OCI-LY7 (cell line): ENCODE results near the gene TMEM164. TPM values are rescaled to one million over a fixed set of nuclear protein-coding genes. Genes with fewer than 3 reads are reported as not detected.

ENCODE experiments used
- BruUV-seq: library from RNA; stranded (reverse); fragments of 400-500 nt; replicated peaks from 2 replicates; lab custom pipeline; 2021; lab: Mats Ljungman, UMichigan
- CTCF ChIA-PET: fragments of 300-600 bp; sonication (Branson Sonifier 250); formaldehyde crosslinking; loops from one replicate; lab custom pipeline; 2022; ENCODE audit warnings: antibody characterized with exemption; ENCODE audit not compliant: unreplicated experiment; lab: Charles Lee
- POLR2A ChIA-PET: fragments of 300-600 bp; sonication (Branson Sonifier 250); formaldehyde crosslinking; loops from one replicate; lab custom pipeline; 2022; ENCODE audit warnings: antibody characterized with exemption; lab: Charles Lee
- DNase-seq: peaks from one replicate; pipeline ENCODE4 v3.0.0-alpha.2; 2015; ENCODE audit warnings: low spot score
- H2AFZ ChIP-seq: fragments of 200-600 bp; sonication (generic), shearing (Covaris generic); 2 replicates; pipeline ENCODE4 v1.6.1; 2014; ENCODE audit warnings: mild to moderate bottlenecking, antibody characterized with exemption, low read length, moderate library complexity
- H3K27ac ChIP-seq: fragments of 200-600 bp; sonication (generic); 2 replicates; pipeline ENCODE4 v1.5.1; 2014; ENCODE audit warnings: mixed run types, low read depth, mild to moderate bottlenecking, moderate library complexity, low read length, inconsistent platforms; ENCODE audit not compliant: poor library complexity, severe bottlenecking
- H3K36me3 ChIP-seq: fragments of 200-600 bp; sonication (generic); 2 replicates; pipeline ENCODE4 v1.6.1; 2014; ENCODE audit warnings: mild to moderate bottlenecking, antibody characterized with exemption, low read length, moderate library complexity, mixed read lengths; ENCODE audit not compliant: insufficient read depth
- H3K4me1 ChIP-seq: fragments of 200-600 bp; sonication (generic); 2 replicates; pipeline ENCODE4 v1.5.1; 2014; ENCODE audit warnings: mild to moderate bottlenecking, low read length; ENCODE audit not compliant: insufficient read depth, poor library complexity, severe bottlenecking
- H3K4me2 ChIP-seq: fragments of 200-600 bp; sonication (generic); 2 replicates; pipeline ENCODE4 v1.6.1; 2014; ENCODE audit warnings: mild to moderate bottlenecking, low read length
- H3K4me3 ChIP-seq: fragments of 200-600 bp; sonication (generic); 2 replicates; pipeline ENCODE4 v1.5.1; 2014; ENCODE audit warnings: mild to moderate bottlenecking, low read depth, low read length; ENCODE audit not compliant: poor library complexity, severe bottlenecking
- H3K79me2 ChIP-seq: fragments of 200-600 bp; sonication (generic); 2 replicates; pipeline ENCODE4 v1.6.1; 2016; ENCODE audit warnings: low read depth, mild to moderate bottlenecking, low read length, moderate library complexity, mixed read lengths; ENCODE audit not compliant: insufficient read depth
- H3K9me2 ChIP-seq: fragments of 200-600 bp; sonication (generic); 2 replicates; pipeline ENCODE4 v1.6.1; 2016; ENCODE audit warnings: mild to moderate bottlenecking, low read length, mixed read lengths; ENCODE audit not compliant: insufficient read depth
- H3K9me3 ChIP-seq: fragments of 200-600 bp; sonication (generic); 2 replicates; pipeline ENCODE4 v1.6.1; 2014; ENCODE audit warnings: mild to moderate bottlenecking, mixed run types, low read length, mixed read lengths
- H4K20me1 ChIP-seq: fragments of 200-600 bp; sonication (generic); 2 replicates; pipeline ENCODE4 v1.6.1; 2014; ENCODE audit warnings: mild to moderate bottlenecking, antibody characterized with exemption, low read length, moderate library complexity, mixed read lengths; ENCODE audit not compliant: insufficient read depth
- EZH2phosphoT487 ChIP-seq: fragments of 200-600 bp; sonication (generic); IDR thresholded peaks from 2 replicates; pipeline ENCODE4 v1.6.1; 2018; ENCODE audit warnings: low read depth, borderline replicate concordance, mild to moderate bottlenecking, mixed run types, antibody characterized with exemption, low read length, moderate library complexity, mixed read lengths
- intact Hi-C: fragments of 100-400 bp; cut with micrococcal nuclease; formaldehyde crosslinking; loops from one replicate; pipeline ENCODE4 v1.10.0; 2022; ENCODE audit not compliant: unreplicated experiment
- total RNA-seq, 2 experiments: library from RNA; depleted of rRNA in 1 of 2; stranded (reverse); fragments of >200 nt in 1 of 2; shearing (Covaris generic) in 1 of 2; gene quantifications; 2 replicates each; pipeline ENCODE4 v1.2.3, GENCODE V29; 2014 to 2022
- TF ChIP-seq, protein P1 (sequence below): fragments of 200-600 bp; sonication (generic); conservative IDR thresholded peaks from 2 replicates; pipeline ENCODE4 v1.5.1; 2014; ENCODE audit warnings: mild to moderate bottlenecking, antibody characterized with exemption, low read length, moderate library complexity, mixed read lengths

Gene TMEM164
- total RNA-seq, 2 experiments from 2014 or later: 7.2 to 11.1 TPM

DNA sequence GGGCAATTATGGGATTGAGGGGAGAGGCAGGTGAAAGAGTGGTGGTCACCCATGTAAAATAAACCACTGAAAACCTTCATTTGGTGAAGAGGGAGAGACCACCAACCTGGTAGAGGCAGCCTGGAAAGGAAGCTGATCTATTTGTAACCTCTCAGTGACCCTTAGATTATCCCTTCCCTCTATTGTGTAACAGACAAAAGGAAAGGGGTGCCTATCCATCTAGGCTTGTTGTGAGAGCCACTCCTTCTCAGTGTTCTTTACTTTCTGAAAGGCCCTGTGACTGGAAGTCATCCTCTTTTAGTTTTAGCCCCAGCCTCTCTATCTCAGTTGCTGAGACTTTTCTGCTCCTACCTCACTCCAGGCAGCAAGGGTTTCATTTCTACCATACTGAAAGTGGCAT, 142.4 kb downstream of the TMEM164 start:
- H3K27ac ChIP-seq: no peak overlapping the region
- no peak overlapping the region for H3K4me2 ChIP-seq
- H3K9me2 ChIP-seq: no peaks in the 10 kb centered on the region
- no peak for TF ChIP-seq EZH2phosphoT487
- TF ChIP-seq, protein P1, sequence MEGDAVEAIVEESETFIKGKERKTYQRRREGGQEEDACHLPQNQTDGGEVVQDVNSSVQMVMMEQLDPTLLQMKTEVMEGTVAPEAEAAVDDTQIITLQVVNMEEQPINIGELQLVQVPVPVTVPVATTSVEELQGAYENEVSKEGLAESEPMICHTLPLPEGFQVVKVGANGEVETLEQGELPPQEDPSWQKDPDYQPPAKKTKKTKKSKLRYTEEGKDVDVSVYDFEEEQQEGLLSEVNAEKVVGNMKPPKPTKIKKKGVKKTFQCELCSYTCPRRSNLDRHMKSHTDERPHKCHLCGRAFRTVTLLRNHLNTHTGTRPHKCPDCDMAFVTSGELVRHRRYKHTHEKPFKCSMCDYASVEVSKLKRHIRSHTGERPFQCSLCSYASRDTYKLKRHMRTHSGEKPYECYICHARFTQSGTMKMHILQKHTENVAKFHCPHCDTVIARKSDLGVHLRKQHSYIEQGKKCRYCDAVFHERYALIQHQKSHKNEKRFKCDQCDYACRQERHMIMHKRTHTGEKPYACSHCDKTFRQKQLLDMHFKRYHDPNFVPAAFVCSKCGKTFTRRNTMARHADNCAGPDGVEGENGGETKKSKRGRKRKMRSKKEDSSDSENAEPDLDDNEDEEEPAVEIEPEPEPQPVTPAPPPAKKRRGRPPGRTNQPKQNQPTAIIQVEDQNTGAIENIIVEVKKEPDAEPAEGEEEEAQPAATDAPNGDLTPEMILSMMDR: no peak
- no peaks in the 10 kb centered on the region for H3K4me1 ChIP-seq
- no peak overlapping the region for H2AFZ ChIP-seq
- intact Hi-C loops: loop anchor here (10.0 kb wide), 1 partner anchor 231 kb away; no protein-coding TSS in a partner anchor
- no peaks in the 10 kb centered on the region for H3K79me2 ChIP-seq
- no peak overlapping the region for H3K4me3 ChIP-seq
- no peaks in the 10 kb centered on the region for H3K36me3 ChIP-seq
- no peaks in the 10 kb centered on the region for H3K9me3 ChIP-seq
- BruUV-seq: no TSS peak
- CTCF ChIA-PET: no interaction called here
- POLR2A ChIA-PET: no interaction called here
- H4K20me1 ChIP-seq: no peaks in the 10 kb centered on the region
- no peak for DNase-seq

DNA sequence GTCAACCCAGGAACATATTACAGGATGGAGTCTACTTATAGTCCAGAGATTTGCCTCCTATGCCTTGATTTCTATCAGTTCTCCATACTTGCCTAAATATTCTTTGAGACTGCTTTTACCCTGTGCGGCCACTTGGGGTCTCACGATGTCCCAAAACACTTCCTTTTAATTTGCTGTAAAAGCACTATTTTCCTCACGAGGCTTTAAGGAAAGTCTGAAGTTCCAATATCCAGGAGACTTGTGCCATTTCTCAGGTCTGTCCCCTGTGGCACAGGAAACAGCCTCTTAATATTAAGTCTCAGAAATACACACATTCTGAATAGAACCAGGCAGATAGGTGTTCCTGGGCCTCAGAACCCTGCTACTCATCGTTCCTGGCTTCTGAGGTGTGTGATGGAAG, 142.9 kb downstream of the TMEM164 start:
- ChIA-PET POLR2A (no interaction called here), CTCF (no interaction called here)
- TF ChIP-seq, protein P1: peak; percentile 68
- no peak for TF ChIP-seq EZH2phosphoT487
- DNase-seq: peak; percentile 29
- no peaks in the 10 kb centered on the region for H3K9me2 ChIP-seq
- H3K4me3 ChIP-seq: no peak overlapping the region
- H3K36me3 ChIP-seq: no peaks in the 10 kb centered on the region
- H3K27ac ChIP-seq: no peak overlapping the region
- no peaks in the 10 kb centered on the region for H3K4me1 ChIP-seq
- no peaks in the 10 kb centered on the region for H3K9me3 ChIP-seq
- no peak overlapping the region; the same call in 1 of the 2 replicates for H2AFZ ChIP-seq
- intact Hi-C loops: loop anchor here (10.0 kb wide), 1 partner anchor 231 kb away; no protein-coding TSS in a partner anchor
- no peak overlapping the region for H3K4me2 ChIP-seq
- H4K20me1 ChIP-seq: no peaks in the 10 kb centered on the region
- no peaks in the 10 kb centered on the region for H3K79me2 ChIP-seq
- BruUV-seq: no TSS peak

DNA sequence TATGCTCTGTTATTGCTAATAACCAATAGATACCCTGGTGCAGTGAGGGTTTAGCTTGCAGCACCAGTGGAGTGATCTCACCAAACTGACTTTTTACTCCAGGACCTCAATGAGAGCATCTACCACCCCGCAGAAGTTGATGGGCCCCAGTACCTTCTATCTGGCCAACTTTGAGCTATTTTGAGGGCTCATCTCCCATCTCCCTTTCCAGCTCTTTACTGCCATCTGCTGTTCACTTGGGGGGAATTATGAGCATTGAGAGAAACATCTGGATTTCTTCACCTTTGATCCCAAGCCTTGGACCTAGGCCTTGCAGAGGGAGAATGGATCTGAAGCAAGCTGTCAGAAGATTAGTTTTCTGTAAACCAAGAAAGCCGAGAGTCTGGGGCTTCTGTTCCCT, 143.6 kb downstream of the TMEM164 start:
- Histone ChIP-seq H2AFZ (no peak overlapping the region; the same call in 1 of the 2 replicates), H3K4me2 (no peak overlapping the region), H3K79me2 (no peaks in the 10 kb centered on the region), H3K36me3 (no peaks in the 10 kb centered on the region), H3K9me2 (no peaks in the 10 kb centered on the region), H3K4me1 (no peaks in the 10 kb centered on the region), H3K27ac (no peak overlapping the region), H3K9me3 (no peaks in the 10 kb centered on the region), H4K20me1 (no peaks in the 10 kb centered on the region), H3K4me3 (no peak overlapping the region)
- ChIA-PET CTCF (interaction anchor here (0.6 kb wide), 1 partner anchor 14 kb away, joined by 4 read pairs; no protein-coding TSS in a partner anchor), POLR2A (no interaction called here)
- TF ChIP-seq, protein P1: peak; percentile 71
- no peak for TF ChIP-seq EZH2phosphoT487
- intact Hi-C loops: loop anchor here (10.0 kb wide), 1 partner anchor 232 kb away; no protein-coding TSS in a partner anchor
- BruUV-seq: no TSS peak
- peak; percentile 38 for DNase-seq
